NCI-H1048 (cell line): ENCODE results near the gene IL11RA.

Source experiments
- DNase-seq: peaks from one replicate; lab custom pipeline; 2025; lab: John Stamatoyannopoulos, UW

IL11RA gene

GRCh38 chr9:34651876-34652601 lies at the start of gene IL11RA:
Gene IL11RA, plus strand, starts transcription at chr9:34652185. Its CDS starts 3,033 bp downstream, at chr9:34655218.
- no peak for DNase-seq

- DNase-seq = no peak
Measured at GRCh38 chr9:34603610-34604231, 48.3 kb upstream of the IL11RA start.

GRCh38 chr9:34606190-34606589 lies 45.8 kb upstream of the IL11RA start:
- no peak for DNase-seq

DNA sequence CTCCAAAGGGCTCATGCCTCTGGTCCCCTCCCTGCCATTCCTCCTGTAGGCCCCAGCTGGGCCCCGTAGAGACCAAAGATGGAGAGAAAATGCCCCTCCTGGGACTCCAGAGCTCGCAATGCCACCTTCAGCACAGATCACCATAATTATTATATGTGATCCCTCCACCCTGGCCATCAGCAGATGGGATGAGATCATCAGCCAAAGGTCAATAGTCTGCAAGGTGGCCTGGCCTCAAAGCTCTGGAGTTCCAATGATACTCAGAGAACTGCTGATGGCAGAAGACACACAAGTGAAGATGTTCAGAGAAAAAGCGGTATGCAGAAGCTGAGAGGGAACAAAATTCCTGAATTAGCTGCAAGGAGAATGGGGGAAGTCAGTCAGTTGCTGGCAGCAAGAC lies 45.1 kb upstream of the IL11RA start:
- no peak for DNase-seq

DNA sequence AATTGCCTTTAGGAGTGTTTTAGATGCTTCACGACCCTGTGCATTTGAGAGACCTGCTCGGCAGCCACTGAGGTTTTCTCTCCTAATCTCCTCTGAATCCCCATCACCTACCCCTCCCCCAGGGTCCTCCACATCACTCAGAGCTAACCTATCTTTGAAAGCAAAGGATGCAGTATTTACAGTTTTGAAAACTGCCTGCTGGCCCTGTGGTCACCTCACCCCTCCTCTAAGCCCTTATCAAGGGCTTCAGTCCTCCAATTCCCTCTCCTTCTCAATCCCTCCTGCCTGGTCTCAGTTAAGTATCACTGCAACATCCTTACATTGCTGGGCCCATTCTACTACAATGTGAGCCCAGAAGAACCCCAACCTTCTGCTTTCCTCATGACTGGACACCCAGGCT lies 44.7 kb upstream of the IL11RA start:
- no peak for DNase-seq

- DNase-seq = no peak
Measured at GRCh38 chr9:34610434-34611206, 41.4 kb upstream of the IL11RA start.

- DNase-seq = no peak
Measured at GRCh38 chr9:34611251-34611810, 40.7 kb upstream of the IL11RA start.

DNA sequence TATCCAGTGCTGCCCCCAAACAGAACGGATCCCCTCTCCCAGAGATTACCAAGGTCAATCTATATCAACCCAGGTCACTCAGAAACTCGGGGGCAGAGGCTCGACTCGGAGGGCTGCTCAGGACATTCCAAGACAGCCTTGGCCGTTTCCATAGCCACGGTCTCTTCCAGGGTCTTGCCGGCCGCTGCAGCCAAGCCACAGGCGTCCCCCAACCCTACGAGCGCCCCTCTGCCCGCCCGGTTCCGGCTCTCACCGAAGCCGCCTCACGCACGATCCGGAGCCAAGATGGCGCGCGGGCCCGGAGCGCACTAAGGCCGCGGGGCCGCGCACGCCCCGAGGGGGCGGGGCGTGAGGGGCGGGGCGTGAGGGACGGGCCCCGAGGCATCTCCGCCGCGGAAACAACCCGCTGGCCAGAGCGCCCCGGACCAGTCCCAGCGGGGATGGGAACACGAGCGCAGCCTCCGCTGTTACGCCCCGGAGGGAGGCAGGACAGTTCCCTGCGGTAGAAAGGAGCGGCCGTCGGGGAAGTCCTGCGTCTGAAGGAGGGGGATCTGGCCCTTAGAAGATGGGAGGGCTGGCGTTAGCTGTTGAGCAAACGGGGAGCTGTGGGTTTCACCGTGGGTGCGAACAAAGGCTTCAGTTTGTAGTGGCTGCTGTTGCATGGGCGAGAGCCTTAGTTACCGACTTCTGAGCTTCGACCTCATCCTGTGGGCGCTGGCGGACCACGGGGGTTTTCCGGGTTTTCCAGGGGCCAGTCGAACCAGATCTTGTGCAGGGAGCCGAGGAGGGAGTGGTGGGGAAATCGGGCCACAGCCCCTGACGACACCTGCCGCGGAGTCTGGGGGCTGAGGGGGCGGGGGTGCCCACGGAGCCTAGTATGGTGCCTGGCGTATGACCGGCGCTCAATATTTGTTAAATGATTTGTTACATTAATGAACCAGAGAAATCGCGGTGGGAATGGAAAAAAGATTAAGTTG lies 39.9 kb upstream of the IL11RA start, which contains the start of gene RPP25L:
Gene RPP25L (minus strand): TSS at position 287 of the 977 bp plus-strand sequence. CDS start 801 bp downstream, outside the sequence.
- peak; percentile 47 for DNase-seq

- peak; percentile 62 for DNase-seq
Measured at GRCh38 chr9:34612788-34613390, 39.1 kb upstream of the IL11RA start.

DNA sequence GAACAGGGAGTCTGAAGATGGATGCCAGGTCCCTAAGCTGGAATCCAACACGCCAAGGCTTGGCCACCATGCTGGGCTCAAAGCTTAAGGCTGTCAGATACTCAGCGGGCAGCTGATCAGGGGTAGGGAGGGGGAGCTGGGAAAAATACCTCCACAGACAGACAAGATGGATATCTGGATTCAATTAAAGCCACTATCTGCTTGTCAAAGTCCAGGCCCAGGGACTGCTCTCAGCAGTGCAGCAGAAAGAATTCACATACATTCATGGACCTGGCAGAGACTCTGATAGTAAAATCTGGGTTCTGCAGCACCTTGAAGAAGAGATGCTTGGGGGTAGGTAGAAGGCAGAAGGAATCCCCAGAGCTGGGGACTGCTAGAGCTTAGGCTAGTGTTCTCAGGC lies 36.9 kb upstream of the IL11RA start:
- DNase-seq = no peak

GRCh38 chr9:34620061-34620994 lies 31.7 kb upstream of the IL11RA start, which contains the start of gene DCTN3:
Gene DCTN3, minus strand, starts transcription at chr9:34620495. Its CDS starts 31 bp downstream, at chr9:34620464.
- peak; percentile 93 for DNase-seq

DNA sequence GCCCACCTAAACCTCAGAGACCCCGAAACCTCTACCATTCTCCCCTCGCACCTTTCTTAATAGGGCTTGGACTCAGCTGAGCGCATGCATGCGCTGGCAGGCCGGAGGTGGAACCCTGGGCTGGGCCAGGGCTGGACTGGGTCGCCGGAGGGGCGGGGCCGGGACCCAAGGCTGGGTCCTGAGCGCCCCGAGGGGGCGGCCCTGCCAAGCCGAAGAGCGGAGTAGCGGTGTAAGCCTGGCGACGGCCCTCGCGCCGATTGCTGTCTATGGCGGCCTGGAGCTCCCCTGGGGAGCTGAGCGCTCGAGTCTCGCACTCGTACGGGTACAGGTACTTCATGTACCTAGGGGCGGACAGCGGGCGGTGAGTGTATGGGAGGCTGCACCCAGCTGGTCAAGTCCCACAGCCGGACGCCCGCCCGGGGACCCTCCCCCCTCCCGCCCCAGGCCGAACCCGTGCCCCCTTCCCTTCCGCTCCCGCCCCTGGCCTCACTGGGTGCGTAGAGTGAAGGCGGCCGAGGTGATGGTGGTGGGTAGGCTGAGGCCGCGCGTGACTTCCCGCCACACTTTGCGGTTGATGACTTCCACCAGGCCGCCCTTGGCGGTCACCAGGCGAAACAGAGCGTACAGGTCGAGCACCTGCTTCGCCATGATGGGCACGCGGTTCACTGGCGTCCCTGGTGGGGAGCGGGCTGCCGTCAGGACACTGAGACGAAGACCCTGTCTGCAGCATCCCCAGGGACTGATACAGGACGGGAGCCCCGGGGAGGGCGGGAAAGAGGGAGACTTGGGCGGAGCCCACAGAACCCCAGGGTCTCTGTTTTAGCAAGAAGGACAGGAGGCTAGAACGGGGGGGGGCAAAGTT lies 28.4 kb upstream of the IL11RA start:
- DNase-seq = no peak

DNA sequence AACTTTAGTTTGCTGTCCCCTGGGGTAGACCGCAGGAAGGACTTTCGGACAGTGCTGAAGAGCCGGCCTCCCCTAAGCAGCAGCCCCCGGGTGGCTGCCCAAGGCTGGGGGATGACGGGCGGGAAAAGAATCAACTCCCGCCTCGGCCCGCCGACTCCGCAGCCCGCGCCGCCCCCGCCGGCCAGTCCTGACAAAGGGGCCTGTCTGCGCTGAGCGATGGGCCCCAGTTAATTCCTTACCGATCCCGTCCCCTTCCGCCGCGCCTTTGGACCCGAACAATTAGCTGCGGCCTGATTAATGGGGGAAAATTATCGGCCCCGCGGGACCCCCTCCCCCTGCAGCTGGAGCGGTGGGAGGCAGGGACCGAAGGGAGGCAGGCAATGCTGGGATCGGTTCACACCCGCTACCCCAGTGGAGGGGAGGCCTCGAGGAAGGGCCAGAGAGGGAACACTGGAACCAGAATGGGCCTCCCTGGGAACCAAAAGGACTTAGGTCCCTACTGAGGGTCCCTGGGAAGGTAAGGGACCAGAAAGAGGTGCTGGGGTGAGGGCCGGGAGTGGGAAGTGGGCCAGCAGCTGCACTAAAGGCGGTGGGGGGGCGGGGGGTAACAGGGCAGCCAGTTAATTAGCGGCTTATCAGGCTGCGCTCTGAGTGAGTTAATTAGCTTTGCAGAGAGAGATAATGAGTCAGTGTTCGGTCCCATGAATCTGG lies 27.4 kb upstream of the IL11RA start:
- no peak for DNase-seq

- DNase-seq = no peak
Measured at GRCh38 chr9:34625186-34625486, 26.8 kb upstream of the IL11RA start.

- no peak for DNase-seq
Measured at GRCh38 chr9:34627716-34628655, 24.0 kb upstream of the IL11RA start.

DNA sequence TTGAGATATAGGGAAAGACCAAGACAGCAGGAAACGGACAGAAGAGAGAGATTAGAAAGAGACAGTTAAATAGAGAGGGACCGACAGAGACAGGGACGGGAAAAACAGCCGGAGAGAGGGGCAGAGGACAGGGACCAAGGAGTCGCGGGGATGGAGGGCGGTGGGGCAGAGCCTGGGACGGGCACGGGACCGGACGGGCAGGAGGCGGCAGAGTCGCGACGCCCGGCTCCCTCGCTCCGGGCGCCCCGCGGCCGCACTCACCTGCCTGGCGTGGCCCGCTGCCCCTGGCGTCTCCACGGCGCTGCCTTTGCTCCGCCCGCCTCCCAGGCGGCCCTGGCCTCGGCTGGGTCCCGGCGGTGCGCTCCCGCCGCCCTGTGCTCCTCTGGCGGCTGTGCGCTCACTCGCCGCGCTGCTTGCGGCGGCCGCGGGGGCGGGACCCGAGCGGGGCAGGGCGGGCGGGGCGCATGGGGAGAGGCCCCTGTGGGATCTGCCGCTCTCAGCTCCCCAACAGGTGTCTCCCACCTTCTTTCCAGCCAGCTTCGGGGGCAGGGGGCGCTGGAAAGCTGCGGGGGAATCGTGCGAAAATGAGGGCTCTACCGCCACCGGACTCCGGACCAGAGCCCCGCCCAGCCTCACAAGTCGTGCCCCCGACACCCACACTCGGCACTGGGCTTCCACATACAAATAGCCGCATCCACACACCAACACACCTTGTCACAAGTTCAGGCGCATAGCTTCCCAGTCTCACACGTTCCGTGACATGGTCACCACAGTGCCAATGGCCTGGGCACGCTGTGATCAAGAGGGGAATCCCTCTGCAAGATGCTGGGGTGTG lies 23.1 kb upstream of the IL11RA start, which contains the start of gene ARID3C:
Gene ARID3C (minus strand): TSS at position 411 of the 835 bp plus-strand sequence. CDS start 1,052 bp downstream, outside the sequence.
- no peak for DNase-seq
